Measurements from ENCODE around the gene TM9SF2. TPM values are rescaled to one million over a fixed set of nuclear protein-coding genes. Genes with fewer than 3 reads are reported as not detected.
"Not testable (repeated sequence)": the region's sequence is repeated elsewhere in the genome, so short reads cannot be mapped to it uniquely, and the experiment has no call there.

Gene TM9SF2
- total RNA-seq, 1 donor from 2014 or later = 138 TPM

DNA sequence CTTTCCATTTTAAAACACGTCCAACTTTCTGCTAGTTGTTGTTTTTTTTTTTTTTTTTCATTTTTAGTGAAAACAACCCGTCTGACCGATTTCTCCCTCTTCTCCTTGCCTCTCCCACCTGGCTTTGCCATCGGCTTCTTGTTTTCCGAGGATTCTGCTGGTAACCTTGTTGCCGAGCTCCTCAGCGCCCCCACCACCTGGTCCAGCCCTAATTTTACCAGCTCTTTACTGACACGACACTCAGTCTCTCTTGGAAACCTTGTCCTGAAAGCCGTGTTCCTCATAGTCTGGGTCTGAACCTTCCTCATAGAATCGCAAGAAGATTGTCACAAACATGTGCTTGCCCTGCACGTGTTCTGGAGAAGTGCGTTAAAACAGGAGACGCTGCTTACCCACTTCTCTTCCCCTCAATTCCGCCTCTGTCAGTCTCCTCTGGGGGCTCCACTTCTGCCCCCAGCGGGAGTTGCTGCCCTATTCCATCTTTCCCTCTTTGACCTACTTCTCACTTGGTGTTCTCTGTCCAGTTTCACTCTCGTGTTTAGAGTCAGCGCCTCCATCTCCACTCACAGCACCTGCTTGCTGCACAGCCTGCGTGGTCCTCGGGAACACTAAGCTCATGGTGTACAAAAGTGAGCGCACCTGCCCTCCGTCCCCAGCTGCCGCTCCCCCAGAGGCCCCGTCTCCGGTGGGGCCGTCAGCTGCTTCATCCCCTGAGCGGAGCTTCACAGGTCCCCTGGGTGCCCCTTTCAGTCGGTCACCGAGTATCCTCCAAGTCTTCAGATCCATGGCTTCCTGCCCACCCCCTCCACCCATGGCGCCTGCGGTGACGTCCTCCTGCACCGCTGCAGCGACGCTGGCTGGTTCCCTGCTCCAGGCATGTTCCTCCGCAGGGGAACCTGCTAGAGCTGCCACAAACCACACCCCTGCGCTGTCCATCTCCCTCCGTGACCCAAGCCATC, 65.1 kb downstream of the TM9SF2 start:
- Histone ChIP-seq H3K27me3 (ENCODE audit: control insufficient read depth, insufficient read depth, low read length) (no peaks in the 10 kb centered on the region), H3K36me3 (ENCODE audit: control insufficient read depth, insufficient read depth, low read length) (peaks cover 2% of the 10 kb centered on the region), H3K4me3 (ENCODE audit: low read depth, low read length) (no peak overlapping the region)
- no peak for DNase-seq (ENCODE audit: low read depth)
- no peak for FAIRE-seq
- TF ChIP-seq, protein P1, sequence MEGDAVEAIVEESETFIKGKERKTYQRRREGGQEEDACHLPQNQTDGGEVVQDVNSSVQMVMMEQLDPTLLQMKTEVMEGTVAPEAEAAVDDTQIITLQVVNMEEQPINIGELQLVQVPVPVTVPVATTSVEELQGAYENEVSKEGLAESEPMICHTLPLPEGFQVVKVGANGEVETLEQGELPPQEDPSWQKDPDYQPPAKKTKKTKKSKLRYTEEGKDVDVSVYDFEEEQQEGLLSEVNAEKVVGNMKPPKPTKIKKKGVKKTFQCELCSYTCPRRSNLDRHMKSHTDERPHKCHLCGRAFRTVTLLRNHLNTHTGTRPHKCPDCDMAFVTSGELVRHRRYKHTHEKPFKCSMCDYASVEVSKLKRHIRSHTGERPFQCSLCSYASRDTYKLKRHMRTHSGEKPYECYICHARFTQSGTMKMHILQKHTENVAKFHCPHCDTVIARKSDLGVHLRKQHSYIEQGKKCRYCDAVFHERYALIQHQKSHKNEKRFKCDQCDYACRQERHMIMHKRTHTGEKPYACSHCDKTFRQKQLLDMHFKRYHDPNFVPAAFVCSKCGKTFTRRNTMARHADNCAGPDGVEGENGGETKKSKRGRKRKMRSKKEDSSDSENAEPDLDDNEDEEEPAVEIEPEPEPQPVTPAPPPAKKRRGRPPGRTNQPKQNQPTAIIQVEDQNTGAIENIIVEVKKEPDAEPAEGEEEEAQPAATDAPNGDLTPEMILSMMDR (IDR thresholded peaks at IDR 0.05; ENCODE audit: insufficient read depth, low read length, severe bottlenecking) = no peak

DNA sequence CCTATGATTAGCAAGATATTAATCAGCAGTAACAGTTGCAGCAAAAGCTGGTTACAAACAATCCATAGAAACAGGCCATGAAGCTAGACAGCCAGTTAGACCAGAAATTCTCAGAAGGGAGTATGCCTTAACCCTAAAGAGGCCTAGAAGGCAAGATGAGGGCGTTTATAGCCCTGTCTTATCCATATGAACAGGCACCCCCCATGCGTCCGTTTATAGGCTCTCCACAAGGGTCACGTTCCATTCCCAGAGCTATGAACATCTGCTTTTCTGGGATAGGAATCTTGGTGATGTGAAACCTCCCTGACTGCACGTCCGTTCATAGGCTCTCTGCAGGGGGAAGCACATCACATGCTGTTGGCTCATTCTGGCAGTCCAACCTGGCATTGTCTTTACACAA, 67.6 kb downstream of the TM9SF2 start:
- not testable (repeated sequence) for H3K4me3 ChIP-seq (ENCODE audit: low read depth, low read length); H3K36me3 ChIP-seq (ENCODE audit: control insufficient read depth, insufficient read depth, low read length); FAIRE-seq; DNase-seq (ENCODE audit: low read depth); H3K27me3 ChIP-seq (ENCODE audit: control insufficient read depth, insufficient read depth, low read length)

DNA sequence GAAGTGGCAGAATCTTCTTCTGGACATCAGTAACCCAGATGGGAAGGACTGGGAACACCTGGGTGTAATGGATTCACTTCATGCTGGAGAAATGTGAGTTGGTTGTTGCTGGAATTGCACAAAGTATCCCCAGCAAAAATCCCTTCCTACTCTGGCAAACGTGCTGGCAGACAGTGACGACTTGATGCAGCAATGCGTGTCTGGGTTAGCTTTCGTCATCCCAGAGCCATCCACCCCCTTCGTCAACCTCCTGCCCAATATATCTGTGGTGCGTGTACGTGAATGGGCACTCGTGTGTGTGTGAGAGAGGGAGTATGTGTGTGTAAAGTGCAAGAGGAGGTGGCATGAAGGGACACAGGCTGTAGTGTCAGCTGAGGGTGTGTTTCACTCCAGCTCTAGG, 70.9 kb downstream of the TM9SF2 start:
- no peaks in the 10 kb centered on the region for H3K27me3 ChIP-seq (ENCODE audit: control insufficient read depth, insufficient read depth, low read length)
- FAIRE-seq = no peak
- DNase-seq (ENCODE audit: low read depth) = no peak

DNA sequence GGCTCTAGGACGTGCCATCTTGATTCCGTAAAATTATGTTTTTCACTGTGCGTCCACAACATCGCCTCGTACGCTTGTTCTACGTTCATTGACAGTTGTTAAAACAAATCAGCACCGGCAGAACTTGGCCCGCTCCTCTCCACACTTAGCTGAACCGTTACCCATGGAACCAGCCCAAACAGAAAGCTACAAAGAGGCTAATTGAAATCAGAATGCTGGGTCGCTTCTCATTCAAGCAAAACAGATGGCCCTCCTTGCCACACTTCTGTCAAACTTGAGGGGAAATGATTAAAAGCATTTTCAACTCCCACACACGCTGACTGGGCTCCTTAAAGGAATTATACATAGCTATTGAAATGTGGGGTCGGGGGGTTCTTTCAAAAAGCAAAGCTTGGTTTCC, 71.6 kb downstream of the TM9SF2 start:
- H3K4me3 ChIP-seq (ENCODE audit: low read depth, low read length) = no peak overlapping the region
- DNase-seq (ENCODE audit: low read depth) (no peak), FAIRE-seq (no peak)
- TF ChIP-seq, protein P1 (IDR thresholded peaks at IDR 0.05; ENCODE audit: insufficient read depth, low read length, severe bottlenecking) = no peak
- H3K36me3 ChIP-seq (ENCODE audit: control insufficient read depth, insufficient read depth, low read length) = no peaks in the 10 kb centered on the region
- H3K27me3 ChIP-seq (ENCODE audit: control insufficient read depth, insufficient read depth, low read length) = no peaks in the 10 kb centered on the region

More for the DNA sequence above, 70.9 kb downstream of the TM9SF2 start:
- TF ChIP-seq, protein P1 (IDR thresholded peaks at IDR 0.05; ENCODE audit: insufficient read depth, low read length, severe bottlenecking) = no peak
- Histone ChIP-seq H3K4me3 (ENCODE audit: low read depth, low read length) (no peak overlapping the region), H3K36me3 (ENCODE audit: control insufficient read depth, insufficient read depth, low read length) (no peaks in the 10 kb centered on the region)

DNA sequence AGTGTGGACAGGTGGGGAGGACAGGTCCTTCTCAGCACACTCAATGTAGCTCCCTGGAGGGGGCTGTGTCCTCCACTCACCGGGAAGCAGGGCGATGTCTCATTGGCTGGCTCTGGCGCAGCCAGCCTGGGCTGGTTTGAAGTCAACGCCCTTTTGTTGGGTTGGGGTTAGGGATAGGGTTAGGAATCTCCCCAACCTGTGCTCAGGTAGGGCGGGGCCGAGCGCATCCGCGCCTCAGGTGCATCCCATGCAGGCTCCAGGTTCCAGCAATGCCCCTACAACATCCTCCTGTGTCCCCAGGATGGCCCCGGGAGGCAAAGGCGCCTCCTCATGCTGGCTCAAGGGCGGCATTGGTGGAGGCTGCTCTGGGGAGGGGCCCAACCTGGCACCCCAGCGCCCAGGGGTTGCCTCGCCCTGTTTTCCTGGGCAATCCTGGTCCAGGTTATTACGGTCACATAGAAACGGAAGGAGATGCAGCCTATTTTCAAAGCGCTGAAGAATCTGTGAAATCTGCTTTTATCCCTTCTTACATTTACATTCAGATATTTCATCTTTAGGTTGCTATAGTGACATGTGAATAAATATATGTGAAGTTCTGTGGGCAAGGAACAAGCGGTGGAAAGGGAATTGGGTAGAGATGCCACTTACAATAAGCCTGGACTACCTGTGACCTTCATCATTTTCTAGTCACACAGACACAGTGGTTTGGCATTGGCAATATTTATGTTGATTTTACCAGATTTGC, 74.3 kb downstream of the TM9SF2 start:
- TF ChIP-seq, protein P1 (IDR thresholded peaks at IDR 0.05; ENCODE audit: insufficient read depth, low read length, severe bottlenecking) = no peak
- Histone ChIP-seq H3K27me3 (ENCODE audit: control insufficient read depth, insufficient read depth, low read length) (no peaks in the 10 kb centered on the region), H3K36me3 (ENCODE audit: control insufficient read depth, insufficient read depth, low read length) (no peaks in the 10 kb centered on the region), H3K4me3 (ENCODE audit: low read depth, low read length) (no peak overlapping the region)
- no peak for DNase-seq (ENCODE audit: low read depth)
- no peak for FAIRE-seq

Measured in bronchial epithelial cell (primary cell).